ENCODE data around the gene VSTM4. TPM values are rescaled to one million over a fixed set of nuclear protein-coding genes. Genes with fewer than 3 reads are reported as not detected.

Gene VSTM4
- total and polyA plus RNA-seq, 2 of the 4 experiments (the other 2 are of a cell fraction): 2.4 to 2.9 TPM

- BruUV-seq (replicated peaks): no TSS peak
- POLR2A ChIA-PET (ENCODE audit: unreplicated experiment): no interaction called here
- in situ Hi-C loops (cut with MboI; ENCODE audit: low sequenced_read_pairs): no loop called here
Measured at GRCh38 chr10:49139028-49139845, 23.9 kb upstream of the VSTM4 start.

More at GRCh38 chr10:49139028-49139845, 23.9 kb upstream of the VSTM4 start:
- peak overlapping the region; percentile 94 for H4K91ac ChIP-seq (ENCODE audit: insufficient read depth, low read depth, low read length)
- H3K4me2 ChIP-seq (ENCODE audit: low read depth, low read length): peak overlapping the region; percentile 66
- peak overlapping the region; percentile 65 for H2AK5ac ChIP-seq (ENCODE audit: low read depth, low read length)
- peak overlapping the region; percentile 55 for H2AFZ ChIP-seq (replicated peaks; ENCODE audit: low read length, poor library complexity)
- peak overlapping the region; percentile 29; the same call in 1 of the 3 replicates for H2BK15ac ChIP-seq (ENCODE audit: low read depth, low read length)
- ATAC-seq (ENCODE audit: low read depth) (peak; percentile 68), DNase-seq (peak; percentile 90)
- H2BK120ac ChIP-seq (ENCODE audit: low read depth, low read length): peak overlapping the region; percentile 99
- peaks cover 13% of the 10 kb centered on the region; the same call in 1 of the 2 replicates for H4K20me1 ChIP-seq (ENCODE audit: insufficient read depth, low read length)
- H2AK9ac ChIP-seq (replicated peaks; ENCODE audit: low read depth, low read length, poor library complexity): peak overlapping the region; percentile 33
- no peak overlapping the region for H3K4me3 ChIP-seq (ENCODE audit: insufficient read depth, low read depth, low read length)
- H3K4me1 ChIP-seq (ENCODE audit: control insufficient read depth, insufficient read depth, low read length): peaks cover 40% of the 10 kb centered on the region
- WGBS, 2 experiments (ENCODE audit: extremely low coverage in 2 of 2, insufficient read length in 1 of 2): no CpG with 5 or more reads among the region's 8 CpGs
- H2BK20ac ChIP-seq (ENCODE audit: low read depth, low read length): peak overlapping the region; percentile 98
- CTCF ChIA-PET: interaction anchor here (1.2 to 1.6 kb wide), 3 partner anchors 12 to 93 kb away, joined by 3 to 4 read pairs (median 3); no protein-coding TSS in a partner anchor
- H3K14ac ChIP-seq (replicated peaks; ENCODE audit: low read depth, low read length): peak overlapping the region; percentile 66
- peak overlapping the region; percentile 57; the same call in 1 of the 2 replicates for H3K56ac ChIP-seq (ENCODE audit: extremely low read depth, insufficient read depth, low read length)
- H3K23ac ChIP-seq (ENCODE audit: low read depth, low read length): peak overlapping the region; percentile 77
- peak overlapping the region; percentile 99 for H3K4ac ChIP-seq (ENCODE audit: low read depth, low read length)
- H4K5ac ChIP-seq (ENCODE audit: low read depth, low read length): peak overlapping the region; percentile 58
- intact Hi-C loops (cut with micrococcal nuclease) (no loop called here), dilution Hi-C loops (cut with HindIII; ENCODE audit: low sequenced_read_pairs, unreplicated experiment) (no loop called here)
- 0 out of 2 replicates have a peak, but pooled peaks cover 3% of the 10 kb centered on the region for H3K27me3 ChIP-seq (ENCODE audit: control insufficient read depth, insufficient read depth, low read length)
- peak overlapping the region; percentile 89 for H3K27ac ChIP-seq (ENCODE audit: insufficient read depth, low read length)
- H3K36me3 ChIP-seq (ENCODE audit: control insufficient read depth, insufficient read depth, low read length): no peaks in the 10 kb centered on the region
- peak overlapping the region; percentile 63 for H3K18ac ChIP-seq (ENCODE audit: low read depth, low read length)
- no peaks in the 10 kb centered on the region for H3K9me3 ChIP-seq (ENCODE audit: control insufficient read depth, insufficient read depth, low read length)
- peak overlapping the region; percentile 11; the same call in 1 of the 2 replicates for H3K9ac ChIP-seq (ENCODE audit: low read depth, low read length)
- H3K9me1 ChIP-seq (ENCODE audit: insufficient read depth, low read length): peaks cover 25% of the 10 kb centered on the region
- peak; percentile 43; the same call in 1 of the 2 replicates for TF ChIP-seq FOS (IDR thresholded peaks at IDR 0.05; ENCODE audit: low read depth, low read length)
- TF ChIP-seq POLR2A (IDR thresholded peaks at IDR 0.05; ENCODE audit: low read depth, low read length): peak; percentile 12; the same call in 1 of the 2 replicates
- TF ChIP-seq RCOR1 (IDR thresholded peaks at IDR 0.05; ENCODE audit: insufficient replicate concordance, low read length): no peak
- H3K79me1 ChIP-seq (ENCODE audit: low read depth in 1 of 2, low read length in 2 of 2): no peaks in the 10 kb centered on the region
- peak overlapping the region; percentile 88 for H2BK5ac ChIP-seq (ENCODE audit: low read depth, low read length, poor library complexity, severe bottlenecking)
- peak overlapping the region; percentile 29 to 66; a peak in 3 of 4 replicates for H4K8ac ChIP-seq (ENCODE audit: low read depth in 2 of 2, low read length in 2 of 2)
